GM12875 (cell line): ENCODE data around the gene MRM3.
"Not testable (repeated sequence)": the region's sequence is repeated elsewhere in the genome, so short reads cannot be mapped to it uniquely, and the experiment has no call there.

Experiments used
- H3K4me3 ChIP-seq: one replicate; pipeline ENCODE4 v1.5.1; 2011; ENCODE audit warnings: low read depth, low read length, control low read depth
- CTCF ChIP-seq: IDR thresholded peaks from 2 replicates; pipeline ENCODE4 v1.5.1; 2011; ENCODE audit warnings: low read depth, mild to moderate bottlenecking, control low read depth, inconsistent platforms, low read length, moderate library complexity, borderline replicate concordance; ENCODE audit not compliant: insufficient read depth

The MRM3 gene

GRCh38 chr17:760371-760770, 21.8 kb upstream of the MRM3 start:
- TF ChIP-seq CTCF = no peak
- H3K4me3 ChIP-seq = no peak overlapping the region

GRCh38 chr17:767076-767475, 15.1 kb upstream of the MRM3 start:
- no peak for TF ChIP-seq CTCF
- H3K4me3 ChIP-seq = no peak overlapping the region

GRCh38 chr17:773016-773415, 9.1 kb upstream of the MRM3 start:
- no peak for TF ChIP-seq CTCF
- no peak overlapping the region for H3K4me3 ChIP-seq

- TF ChIP-seq CTCF = no peak
- H3K4me3 ChIP-seq = no peak overlapping the region
Measured at GRCh38 chr17:773467-774312, 8.5 kb upstream of the MRM3 start.

- no peak overlapping the region for H3K4me3 ChIP-seq
- no peak for TF ChIP-seq CTCF
Measured at GRCh38 chr17:774313-774584, 7.9 kb upstream of the MRM3 start.

- no peak overlapping the region for H3K4me3 ChIP-seq
- no peak for TF ChIP-seq CTCF
Measured at GRCh38 chr17:778096-778495, 4.1 kb upstream of the MRM3 start.

- no peak for TF ChIP-seq CTCF
- no peak overlapping the region for H3K4me3 ChIP-seq
Measured at GRCh38 chr17:784143-784542, 2.0 kb downstream of the MRM3 start.

GRCh38 chr17:785901-786300, 3.7 kb downstream of the MRM3 start:
- H3K4me3 ChIP-seq = not testable (repeated sequence)
